Measurements from ENCODE around the gene GAS6.

DNA sequence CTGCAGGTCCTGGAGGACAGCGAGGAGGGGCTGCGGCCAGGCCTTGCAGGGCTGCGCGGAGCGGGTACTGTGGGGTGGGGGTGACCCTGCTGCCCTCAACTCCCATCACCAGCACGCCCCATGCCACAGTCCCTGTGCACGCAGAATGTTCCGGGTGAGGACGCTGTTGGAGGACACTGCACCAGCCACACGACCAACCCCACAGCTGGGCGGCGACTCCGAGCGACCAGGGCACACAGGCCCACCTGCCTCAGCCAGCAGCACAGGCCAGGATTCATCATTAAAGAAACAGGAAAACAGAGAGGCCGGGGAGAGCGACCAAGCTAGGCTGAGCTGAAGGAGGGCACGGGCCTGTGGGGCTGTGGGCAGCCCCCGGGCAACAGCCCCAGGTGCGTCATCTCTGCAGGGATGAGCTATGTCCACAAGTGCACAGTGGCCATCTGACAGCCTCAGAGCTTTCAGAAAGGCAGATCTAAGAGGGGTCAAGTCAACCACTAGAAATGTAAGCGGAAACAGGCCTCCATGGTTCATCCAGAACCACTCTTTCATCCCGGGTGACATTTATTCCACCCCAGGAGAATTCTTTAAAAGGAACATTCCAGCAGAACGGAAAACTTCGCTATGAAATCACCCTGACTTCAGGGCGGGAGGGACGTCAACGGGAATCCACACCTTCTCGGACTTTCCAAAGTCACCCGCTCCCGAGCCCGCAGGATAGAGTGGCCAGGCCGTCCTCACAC, 1.5 kb downstream of the GAS6 start:
- TF ChIP-seq POLR2A (IDR thresholded peaks at IDR 0.05) (no peak), CTCF (IDR thresholded peaks at IDR 0.05) (no peak)
